NCI-H1048 (cell line): ENCODE results near the gene ATOH8.

ENCODE experiments used
- DNase-seq: peaks from one replicate; lab custom pipeline; 2025; lab: John Stamatoyannopoulos, UW

Gene ATOH8

GRCh38 chr2:85787282-85787980, 33.6 kb downstream of the ATOH8 start:
- DNase-seq = no peak

- no peak for DNase-seq
Observed at GRCh38 chr2:85787981-85788340, 34.2 kb downstream of the ATOH8 start.

GRCh38 chr2:85788603-85789002, 34.8 kb downstream of the ATOH8 start:
- no peak for DNase-seq

- DNase-seq = no peak
Observed at GRCh38 chr2:85789271-85789670, 35.5 kb downstream of the ATOH8 start.

- DNase-seq = no peak
Observed at GRCh38 chr2:85790032-85790431, 36.2 kb downstream of the ATOH8 start.

DNA sequence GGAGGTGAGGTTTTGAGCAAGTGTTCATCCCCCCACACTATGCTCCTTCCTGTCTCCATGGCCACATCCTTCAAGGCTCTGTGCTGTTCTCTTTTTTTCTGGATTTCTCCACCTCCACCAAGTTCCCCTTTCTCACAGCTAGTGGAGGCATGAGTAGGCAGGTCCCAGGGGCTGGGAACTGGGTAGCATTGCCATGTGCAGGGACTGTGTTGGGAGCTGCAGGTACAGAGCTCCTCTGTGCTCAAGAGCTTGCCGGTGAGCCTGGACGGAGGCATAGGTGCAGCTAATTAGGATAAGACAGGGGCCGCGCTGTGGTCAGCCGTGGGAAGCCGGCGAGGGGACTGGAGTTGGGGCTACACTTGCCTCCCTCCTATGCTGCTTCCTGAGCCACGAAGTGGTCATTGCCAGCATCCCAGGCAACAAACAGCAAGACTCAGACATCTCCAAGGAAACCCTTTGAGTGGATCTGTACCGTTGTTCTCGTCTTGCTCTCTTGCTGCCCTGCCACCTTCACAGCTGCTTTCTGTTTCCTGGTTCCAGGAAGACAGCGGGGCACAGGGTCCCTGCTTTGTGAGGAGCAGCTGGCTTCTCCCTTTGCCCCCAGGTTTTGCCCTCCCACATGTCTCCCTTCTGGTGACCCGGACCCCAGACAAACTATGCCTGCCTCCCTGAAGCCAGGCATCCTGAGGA, 36.9 kb downstream of the ATOH8 start:
- DNase-seq = no peak

DNA sequence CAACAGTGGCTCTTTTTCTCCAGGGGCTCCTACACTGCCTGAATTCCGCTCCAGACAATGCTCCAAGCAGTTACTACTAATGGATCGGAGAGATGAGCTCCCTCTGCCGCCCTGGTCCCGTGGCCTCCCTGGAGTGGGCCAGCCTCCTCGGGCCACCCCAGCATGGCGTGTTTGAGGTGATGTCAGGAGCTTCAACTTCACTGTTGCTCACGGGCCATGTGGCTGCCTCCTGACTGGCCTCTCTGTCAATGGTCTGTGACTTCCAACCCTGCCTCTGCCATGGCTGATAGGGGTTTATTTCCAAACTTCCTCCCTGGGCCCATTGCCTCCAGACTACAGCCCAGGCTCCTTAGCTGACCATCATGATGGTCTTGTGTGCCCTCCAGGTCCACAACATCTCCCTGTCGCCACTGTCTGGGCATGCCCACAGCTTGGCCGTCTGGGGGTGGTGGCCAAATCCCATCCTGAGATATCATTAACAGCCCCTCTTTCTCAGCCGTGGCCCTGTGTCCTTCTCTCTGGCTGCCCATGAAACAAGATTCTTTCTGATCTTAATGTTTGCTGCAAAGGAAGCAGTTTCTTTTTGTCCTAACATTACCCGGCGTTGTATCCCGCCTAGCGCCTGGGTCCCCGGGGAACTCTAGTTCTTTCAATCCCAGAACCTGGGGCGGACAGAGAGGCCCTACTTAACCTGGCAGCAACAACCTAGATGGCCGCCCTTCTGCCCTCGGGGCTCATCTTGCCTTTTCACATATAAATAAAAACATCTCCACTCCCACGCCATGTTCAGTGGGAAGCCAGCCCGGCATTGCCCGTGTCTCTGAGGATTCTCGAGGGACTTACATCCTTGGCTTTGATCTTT, 38.1 kb downstream of the ATOH8 start:
- DNase-seq = no peak

GRCh38 chr2:85792783-85793441, 39.1 kb downstream of the ATOH8 start:
- no peak for DNase-seq

- DNase-seq = no peak
Observed at GRCh38 chr2:85793584-85793983, 39.8 kb downstream of the ATOH8 start.

DNA sequence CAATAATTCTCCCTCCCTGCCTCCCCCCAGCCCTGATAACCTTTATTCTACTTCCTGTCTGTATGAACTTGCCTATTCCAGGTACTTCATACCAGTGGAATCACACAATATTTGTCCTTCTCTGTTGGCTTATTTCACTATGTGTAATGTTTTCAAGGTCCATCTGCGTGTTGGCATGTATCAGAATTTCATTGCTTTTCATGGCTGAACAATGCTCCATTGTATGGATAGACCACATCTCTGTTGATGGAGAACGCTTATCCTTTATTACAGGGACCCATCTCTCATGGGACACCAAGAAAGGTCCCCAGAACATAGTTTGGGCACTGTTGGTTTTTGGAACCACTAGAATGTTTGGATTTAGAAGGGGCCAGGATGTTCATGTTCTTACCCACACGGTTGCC, 40.2 kb downstream of the ATOH8 start:
- DNase-seq = no peak

DNA sequence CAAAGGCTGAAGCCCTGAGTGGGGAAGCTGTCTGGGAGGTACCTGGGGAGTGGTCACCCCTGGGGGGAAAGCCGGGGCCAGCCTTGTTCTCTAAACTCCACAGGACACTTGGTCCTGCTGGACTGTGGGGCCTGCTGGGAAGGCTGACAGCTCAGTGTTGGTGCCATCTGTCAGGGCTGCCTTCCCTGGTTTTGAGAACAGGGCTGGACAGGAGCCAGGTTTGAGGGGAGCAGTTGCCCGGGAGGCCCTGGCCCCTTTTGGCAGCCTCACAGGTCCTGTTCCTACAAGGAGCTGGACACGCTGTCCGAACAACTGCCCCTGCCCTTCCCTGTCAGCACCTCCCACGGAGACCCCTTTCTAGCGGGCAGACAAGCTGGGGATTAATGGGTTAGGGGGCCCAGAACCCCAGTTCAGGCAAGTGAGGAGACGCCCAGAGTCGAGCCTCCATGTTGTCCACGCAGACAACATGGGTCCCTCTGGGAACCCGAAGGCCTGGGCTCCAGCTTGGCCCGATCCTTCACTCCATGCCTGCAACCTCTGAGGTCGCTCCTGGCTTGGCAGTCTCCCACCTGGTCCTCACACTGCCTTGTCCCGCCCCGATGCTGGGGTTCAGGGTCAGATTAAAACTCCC, 40.8 kb downstream of the ATOH8 start:
- DNase-seq = no peak

GRCh38 chr2:85795331-85796045, 41.7 kb downstream of the ATOH8 start:
- DNase-seq = no peak

GRCh38 chr2:85796046-85796340, 42.2 kb downstream of the ATOH8 start:
- no peak for DNase-seq

DNA sequence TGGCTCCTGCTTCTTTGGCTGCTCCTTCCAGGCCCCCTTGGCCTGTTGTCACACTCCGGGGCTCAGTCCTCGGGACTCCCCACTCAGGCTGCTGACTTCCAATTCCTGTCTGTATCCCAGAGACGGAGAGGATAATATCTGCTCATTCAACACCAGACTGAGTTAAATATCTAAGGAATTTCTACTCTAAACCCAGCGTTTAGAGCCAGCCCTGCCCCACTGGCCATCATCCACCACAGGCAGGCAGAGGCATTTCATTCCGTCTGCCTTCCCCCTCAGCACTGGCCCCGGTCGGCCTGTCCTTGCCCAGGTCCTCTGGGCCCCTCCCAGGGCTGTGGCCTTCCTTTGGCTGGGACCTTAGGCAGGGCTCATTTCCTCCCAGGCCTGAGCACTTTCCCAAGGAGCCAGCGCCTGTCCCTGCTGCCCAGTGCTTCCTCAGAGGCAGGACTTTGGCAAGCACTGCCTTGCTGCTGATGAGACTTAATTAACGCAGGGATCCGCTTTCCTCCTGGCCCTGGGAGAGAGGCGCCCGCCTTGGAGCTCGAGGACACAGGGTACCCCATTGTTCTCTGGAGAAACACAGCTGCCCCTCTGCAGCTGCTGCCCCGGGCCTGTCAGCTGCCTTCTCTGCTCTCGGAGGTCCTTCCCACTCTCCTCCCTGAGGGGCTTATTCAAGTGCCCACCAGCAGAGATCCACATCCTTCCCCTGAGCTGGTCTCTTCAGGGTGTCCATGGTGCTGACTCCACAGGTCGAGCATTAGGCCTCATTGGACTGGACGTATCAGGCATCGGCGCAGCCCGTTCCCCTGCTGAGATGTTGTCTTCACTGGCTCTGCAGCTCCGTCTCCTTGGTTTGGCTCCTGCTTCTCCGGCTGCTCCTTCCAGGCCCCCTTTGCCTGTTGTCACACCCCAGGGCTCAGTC, 42.8 kb downstream of the ATOH8 start:
- DNase-seq = no peak

DNA sequence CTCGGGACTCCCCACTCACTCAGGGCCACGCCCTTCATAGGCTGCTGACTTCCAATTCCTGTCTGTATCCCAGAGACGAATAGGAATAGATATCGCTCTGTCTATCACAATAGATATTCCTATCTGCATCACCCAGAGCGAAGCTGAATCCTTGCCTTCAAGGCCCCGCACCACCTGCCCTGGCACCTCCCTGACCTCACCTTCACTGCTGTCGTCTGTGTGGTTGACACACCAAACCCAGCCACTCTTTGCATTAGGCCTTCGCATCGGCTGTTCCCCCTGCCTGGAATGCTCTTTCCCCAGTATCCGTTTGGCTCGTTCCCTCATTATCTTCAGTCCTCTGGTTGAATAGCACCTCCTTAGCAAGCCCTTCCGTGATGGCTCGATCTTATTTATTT, 43.5 kb downstream of the ATOH8 start:
- DNase-seq = no peak

DNA sequence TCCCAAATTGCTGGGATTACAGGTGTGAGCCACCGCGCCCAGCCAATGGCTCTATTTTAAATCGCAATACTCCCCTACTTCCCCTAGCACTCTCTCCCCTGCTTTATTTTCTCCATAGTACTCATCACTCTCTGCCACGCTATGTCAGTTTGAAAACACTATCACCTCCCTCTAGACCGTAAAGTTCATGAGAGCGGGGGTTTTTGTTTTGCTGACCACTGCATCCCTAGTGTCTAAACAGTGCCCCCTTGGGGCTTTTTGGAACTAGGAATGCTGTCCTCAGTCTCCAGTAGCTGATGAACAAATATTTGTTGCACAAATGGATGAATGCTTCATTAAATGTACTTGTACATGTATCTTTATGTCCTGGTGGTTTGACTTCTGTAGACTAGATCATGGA, 44.1 kb downstream of the ATOH8 start:
- DNase-seq = no peak

DNA sequence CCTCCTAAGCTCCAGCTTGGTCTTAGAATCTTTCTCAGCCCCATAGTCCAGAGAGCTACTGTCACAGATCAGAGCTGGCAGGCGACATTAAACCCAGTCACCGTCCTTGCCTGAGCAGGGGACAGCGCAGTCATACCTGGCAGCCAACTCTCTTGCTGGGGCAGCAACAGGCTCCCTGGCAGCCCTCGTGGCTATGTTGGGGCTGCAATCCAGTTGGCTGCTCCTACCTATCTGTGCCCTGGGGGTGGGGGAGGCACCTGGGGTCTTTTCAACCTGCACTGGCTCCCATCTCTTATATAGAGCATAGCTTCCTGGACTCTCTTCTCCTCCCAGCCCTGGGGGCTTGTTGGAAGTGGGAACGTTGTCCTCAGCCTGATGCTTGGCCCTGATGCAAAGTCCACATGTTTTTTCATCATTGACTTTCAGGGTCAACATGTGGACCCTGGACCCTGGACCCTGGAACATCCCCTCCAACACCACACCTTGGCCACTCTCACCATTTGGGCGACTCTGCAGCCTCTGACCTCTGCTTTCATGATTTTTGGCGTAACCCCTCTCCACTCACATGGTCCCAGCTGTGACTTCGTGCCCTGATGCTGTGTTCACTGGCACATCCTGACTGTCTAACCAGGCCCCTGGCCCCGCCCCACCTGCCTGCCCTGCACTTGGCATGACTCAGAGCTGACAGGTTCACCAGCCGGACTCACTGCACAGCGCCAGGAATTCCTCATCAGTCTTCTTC, 45.6 kb downstream of the ATOH8 start:
- DNase-seq = no peak

DNA sequence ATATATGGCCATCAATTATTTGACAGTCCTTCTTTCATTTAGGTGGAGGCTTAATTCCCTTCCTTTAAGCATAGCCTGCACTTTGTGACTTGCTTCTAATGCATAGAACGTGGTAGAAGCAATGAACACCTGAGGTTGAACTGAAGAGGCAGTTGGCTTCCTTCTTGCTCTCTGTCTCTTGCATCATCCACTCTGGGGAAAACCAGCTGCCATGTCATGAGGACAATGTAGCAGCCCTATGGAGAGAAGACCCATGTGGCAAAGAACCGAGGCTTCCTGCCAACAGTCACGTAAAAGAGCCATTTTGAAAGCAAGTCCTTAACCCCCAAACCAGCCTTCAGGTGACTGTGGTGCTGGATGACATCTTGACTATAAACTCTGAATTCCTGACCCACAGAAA, 46.8 kb downstream of the ATOH8 start:
- no peak for DNase-seq

DNA sequence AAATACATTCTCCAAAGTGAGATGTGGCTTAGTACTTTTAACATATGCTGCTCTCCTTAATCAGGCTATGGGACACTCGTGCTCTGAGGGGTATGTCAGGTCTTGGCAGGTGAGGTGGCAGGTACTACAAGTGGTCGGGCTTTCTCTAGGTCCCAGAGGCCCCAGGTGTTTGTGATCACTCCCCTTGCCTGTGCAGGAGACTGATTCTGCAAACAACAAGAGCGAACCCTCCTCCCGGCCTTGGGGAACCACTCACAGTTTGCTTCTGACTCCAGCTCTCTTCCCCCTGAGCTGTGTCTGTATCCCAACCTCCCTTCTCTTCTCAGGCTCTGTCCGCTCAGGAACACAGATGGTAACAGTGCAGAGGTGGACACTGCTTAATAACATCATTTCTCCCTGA, 48.1 kb downstream of the ATOH8 start:
- no peak for DNase-seq
